HCT116 (cell line): ENCODE results near the gene PTPRF. TPM values are rescaled to one million over a fixed set of nuclear protein-coding genes. Genes with fewer than 3 reads are reported as not detected.

Experiments used
- ATAC-seq: fragments of 200-7000 bp; cut with Tn5 transposase; 2 replicates; pipeline ENCODE4 v1.9.1; 2020; ENCODE audit warnings: mild to moderate bottlenecking, moderate library complexity
- BruUV-seq: library from RNA; stranded (reverse); fragments of 400-500 nt; replicated peaks from 2 replicates; lab custom pipeline; 2021; lab: Mats Ljungman, UMichigan
- CTCF ChIA-PET: fragments of 300-600 bp; sonication (Branson Sonifier 250); formaldehyde crosslinking; loops from one replicate; lab custom pipeline; 2021; ENCODE audit warnings: antibody characterized with exemption; lab: Charles Lee
- POLR2A ChIA-PET: fragments of 300-600, 350-600 bp; sonication (Branson Sonifier 250); formaldehyde crosslinking; loops from one replicate; lab custom pipeline; 2021; ENCODE audit warnings: antibody characterized with exemption; lab: Charles Lee
- RAD21 ChIA-PET, 2 experiments: fragments of 300-600 bp; sonication (Branson Sonifier 250); formaldehyde crosslinking; loops; one replicate each; lab custom pipeline; 2023; ENCODE audit warnings: low total read pairs in 2 of 2; ENCODE audit not compliant: uncharacterized antibody in 2 of 2, unreplicated experiment in 2 of 2, low non-redundant PET in 1 of 2; lab: Charles Lee
- DNase-seq: peaks from one replicate; pipeline ENCODE4 v3.0.0-alpha.2; 2010; ENCODE audit warnings: low read depth, low spot score
- H2AFZ ChIP-seq: fragments of 200-600 bp; shearing (Covaris generic), sonication (generic); 2 replicates; pipeline ENCODE4 v1.6.1; 2017; ENCODE audit warnings: low read depth, mixed run types, mixed read lengths, antibody characterized with exemption, low read length; ENCODE audit not compliant: poor library complexity, severe bottlenecking
- H3K27ac ChIP-seq: 2 replicates; pipeline ENCODE4 v1.5.1; 2012; ENCODE audit warnings: low read depth, low read length
- H3K27me3 ChIP-seq: fragments of 200-600 bp; sonication (generic); 2 replicates; pipeline ENCODE4 v1.6.1; 2016; ENCODE audit warnings: mixed run types, low read length, mixed read lengths; ENCODE audit not compliant: insufficient read depth
- H3K36me3 ChIP-seq, 2 experiments: fragments of 200-500 bp in 1 of 2; fragments of 200-600 bp in 1 of 2; sonication (Bioruptor generic) in 1 of 2; sonication (generic) in 1 of 2; 2 replicates each; pipeline versions ENCODE4 v1.5.1 to v1.6.1; 2014 to 2016; ENCODE audit warnings: low read length in 2 of 2, inconsistent platforms in 1 of 2, mixed read lengths in 1 of 2, mixed run types in 1 of 2; ENCODE audit not compliant: insufficient read depth in 2 of 2, control insufficient read depth in 1 of 2
- H3K4me1 ChIP-seq, 2 experiments: fragments of 200-600 bp in 1 of 2; sonication (generic) in 1 of 2; 2 replicates each; pipeline versions ENCODE4 v1.5.1 to v1.6.1; 2012 to 2017; ENCODE audit warnings: low read length in 2 of 2, inconsistent platforms in 1 of 2, mild to moderate bottlenecking in 1 of 2, mixed read lengths in 1 of 2, mixed run types in 1 of 2, moderate library complexity in 1 of 2; ENCODE audit not compliant: insufficient read depth in 2 of 2, control insufficient read depth in 1 of 2
- H3K4me2 ChIP-seq: fragments of 200-600 bp; sonication (generic); 2 replicates; pipeline ENCODE4 v1.6.1; 2017; ENCODE audit warnings: mixed run types, low read length, mixed read lengths
- H3K4me3 ChIP-seq, 2 experiments: fragments of 200-600 bp in 1 of 2; sonication (generic) in 1 of 2; replicated peaks in 1 of 2; 2 replicates each; pipeline ENCODE4 v1.5.1; 2011 to 2016; ENCODE audit warnings: low read length in 2 of 2, control low read depth in 1 of 2, low read depth in 1 of 2, mild to moderate bottlenecking in 1 of 2, mixed read lengths in 1 of 2, mixed run types in 1 of 2
- H3K79me2 ChIP-seq: fragments of 200-600 bp; sonication (generic); 2 replicates; pipeline ENCODE4 v1.6.1; 2017; ENCODE audit warnings: mild to moderate bottlenecking, mixed run types, low read length, moderate library complexity, mixed read lengths; ENCODE audit not compliant: insufficient read depth
- H3K9ac ChIP-seq: fragments of 200-600 bp; sonication (generic); 2 replicates; pipeline ENCODE4 v1.6.1; 2016; ENCODE audit warnings: low read length, mixed read lengths
- H3K9me2 ChIP-seq: fragments of 200-600 bp; sonication (generic), shearing (Covaris generic); 2 replicates; pipeline ENCODE4 v1.6.1; 2017; ENCODE audit warnings: mixed run types, mild to moderate bottlenecking, moderate library complexity; ENCODE audit not compliant: insufficient read depth
- H3K9me3 ChIP-seq, 2 experiments: fragments of 200-500 bp in 1 of 2; fragments of 200-600 bp in 1 of 2; sonication (Bioruptor generic) in 1 of 2; sonication (generic) in 1 of 2; 2 replicates each; pipeline ENCODE4 v1.6.1; 2014 to 2017; ENCODE audit warnings: low read length in 2 of 2, mixed read lengths in 2 of 2, inconsistent platforms in 1 of 2, low read depth in 1 of 2, mild to moderate bottlenecking in 1 of 2, mixed run types in 1 of 2, moderate library complexity in 1 of 2; ENCODE audit not compliant: control insufficient read depth in 1 of 2, insufficient read depth in 1 of 2
- H4K20me1 ChIP-seq: fragments of 200-600 bp; sonication (generic), shearing (Covaris generic); 2 replicates; pipeline ENCODE4 v1.6.1; 2017; ENCODE audit warnings: mixed run types, mild to moderate bottlenecking, moderate library complexity; ENCODE audit not compliant: insufficient read depth
- ATF3 ChIP-seq: IDR thresholded peaks from 2 replicates; pipeline ENCODE4 v1.6.1; 2012
- CBX3 ChIP-seq: IDR thresholded peaks from 2 replicates; pipeline ENCODE4 v1.6.1; 2012; ENCODE audit warnings: low read depth
- CEBPB ChIP-seq: IDR thresholded peaks from 2 replicates; pipeline ENCODE4 v1.6.1; 2012; ENCODE audit warnings: low read depth
- CTCF ChIP-seq, 3 experiments: fragments of 200-600 bp in 1 of 3; sonication (generic) in 1 of 3; IDR thresholded peaks in 2 of 3; conservative IDR thresholded peaks in 1 of 3; 2 replicates each; pipeline ENCODE4 v1.5.1; 2012 to 2017; ENCODE audit warnings: low read depth in 2 of 3, low read length in 2 of 3, antibody characterized with exemption in 1 of 3, borderline replicate concordance in 1 of 3, control low read depth in 1 of 3, mild to moderate bottlenecking in 1 of 3, mixed read lengths in 1 of 3, mixed run types in 1 of 3, moderate library complexity in 1 of 3; ENCODE audit not compliant: insufficient read depth in 1 of 3
- ELF1 ChIP-seq: IDR thresholded peaks from 2 replicates; pipeline ENCODE4 v1.6.1; 2012; ENCODE audit warnings: low read depth, borderline replicate concordance
- EZH2 ChIP-seq: fragments of 200-600 bp; sonication (generic); IDR thresholded peaks from 2 replicates; pipeline ENCODE4 v1.6.1; 2017; ENCODE audit warnings: antibody characterized with exemption, mixed run types
- EZH2phosphoT487 ChIP-seq: fragments of 200-600 bp; IDR thresholded peaks from 2 replicates; pipeline ENCODE4 v1.6.1; 2018; ENCODE audit warnings: antibody characterized with exemption, borderline replicate concordance
- FOSL1 ChIP-seq: IDR thresholded peaks from 2 replicates; pipeline ENCODE4 v1.6.1; 2012; ENCODE audit warnings: low read depth
- JUND ChIP-seq: IDR thresholded peaks from 2 replicates; pipeline ENCODE4 v1.6.1; 2012
- MAX ChIP-seq: IDR thresholded peaks from 2 replicates; pipeline ENCODE4 v1.6.1; 2012
- POLR2AphosphoS5 ChIP-seq: IDR thresholded peaks from 2 replicates; pipeline ENCODE4 v1.6.1; 2011; ENCODE audit warnings: mild to moderate bottlenecking, low read depth, low read length, moderate library complexity
- SP1 ChIP-seq: IDR thresholded peaks from 2 replicates; pipeline ENCODE4 v1.6.1; 2012; ENCODE audit warnings: low read depth
- SRF ChIP-seq: IDR thresholded peaks from 2 replicates; pipeline ENCODE4 v1.6.1; 2012; ENCODE audit warnings: low read depth
- TCF7L2 ChIP-seq: IDR thresholded peaks from 2 replicates; pipeline ENCODE4 v1.7.0; 2011; ENCODE audit warnings: borderline replicate concordance, inconsistent platforms; ENCODE audit not compliant: insufficient read depth, insufficient read length; ENCODE audit errors: extremely low read depth
- YY1 ChIP-seq: IDR thresholded peaks from 2 replicates; pipeline ENCODE4 v1.6.1; 2011; ENCODE audit warnings: low read length, low read depth, moderate library complexity, mild to moderate bottlenecking; ENCODE audit not compliant: insufficient replicate concordance; ENCODE audit errors: extremely low read depth
- ZFX ChIP-seq: fragments of 450-650 bp; IDR thresholded peaks from 2 replicates; pipeline ENCODE4 v1.6.1; 2017
- intact Hi-C: fragments of 100-400 bp; cut with micrococcal nuclease; formaldehyde crosslinking; loops from 2 replicates; pipeline ENCODE4 v1.10.0; 2022
- total RNA-seq: library from RNA; stranded (reverse); gene quantifications from one replicate; pipeline ENCODE4 v1.2.1, GENCODE V29; 2021; ENCODE audit not compliant: unreplicated experiment

PTPRF gene
- total RNA-seq, 1 experiment from 2014 or later = 224 TPM

- no peak for ATAC-seq
- Histone ChIP-seq H3K4me1 (no peaks in the 10 kb centered on the region), H4K20me1 (no peaks in the 10 kb centered on the region), H3K27me3 (no peaks in the 10 kb centered on the region), H3K9ac (no peak overlapping the region), H2AFZ (no peak overlapping the region), H3K36me3 (peaks cover 33 to 47% of the 10 kb centered on the region in 2 experiments), H3K9me3 (no peaks in the 10 kb centered on the region), H3K4me3 (no peak overlapping the region), H3K79me2 (no peaks in the 10 kb centered on the region), H3K9me2 (no peaks in the 10 kb centered on the region), H3K27ac (no peak overlapping the region), H3K4me2 (no peak overlapping the region)
- TF ChIP-seq ZFX (no peak), POLR2AphosphoS5 (no peak), SRF (no peak), FOSL1 (no peak), EZH2 (no peak), YY1 (no peak), SP1 (no peak)
- ChIA-PET RAD21 (no interaction called here), CTCF (no interaction called here), POLR2A (no interaction called here)
- DNase-seq = no peak
- intact Hi-C loops = no loop called here
- no TSS peak for BruUV-seq
Measured at GRCh38 chr1:43621861-43622260, 91.2 kb downstream of the PTPRF start.

GRCh38 chr1:43622471-43622870 is 91.8 kb downstream of the PTPRF start:
- no peak overlapping the region for H3K4me2 ChIP-seq
- no peak overlapping the region for H3K27ac ChIP-seq
- DNase-seq (no peak), ATAC-seq (no peak)
- no peak overlapping the region for H3K9ac ChIP-seq
- no peak overlapping the region for H3K4me3 ChIP-seq
- H4K20me1 ChIP-seq = no peaks in the 10 kb centered on the region
- H3K27me3 ChIP-seq = no peaks in the 10 kb centered on the region
- no peaks in the 10 kb centered on the region for H3K79me2 ChIP-seq
- H3K9me3 ChIP-seq = no peaks in the 10 kb centered on the region
- H3K9me2 ChIP-seq = no peaks in the 10 kb centered on the region
- no TSS peak for BruUV-seq
- ChIA-PET POLR2A (no interaction called here), CTCF (no interaction called here), RAD21 (no interaction called here)
- TF ChIP-seq YY1 (no peak), TCF7L2 (no peak), EZH2phosphoT487 (no peak), CTCF (IDR thresholded peaks at IDR 0.05 in 2 of 3, conservative IDR thresholded peaks at IDR 0.05 in 1 of 3; ENCODE audit: borderline replicate concordance in 1 of 3, insufficient read depth in 1 of 3, low read depth in 2 of 3, low read length in 2 of 3) (no peak), CEBPB (no peak), FOSL1 (no peak), ATF3 (no peak), ZFX (no peak), CBX3 (no peak), SP1 (no peak), ELF1 (no peak), SRF (no peak), MAX (no peak), JUND (no peak)
- peaks cover 30 to 44% of the 10 kb centered on the region in 2 experiments for H3K36me3 ChIP-seq
- H2AFZ ChIP-seq = no peak overlapping the region
- intact Hi-C loops = no loop called here
- H3K4me1 ChIP-seq = no peaks in the 10 kb centered on the region
